Measurements from ENCODE around the gene ERC1. TPM values are rescaled to one million over a fixed set of nuclear protein-coding genes. Genes with fewer than 3 reads are reported as not detected.

Gene ERC1
- total RNA-seq, 5 donors from 2014 or later (not counting 1 experiment from before 2014, with no cell fraction given), result 41.8 to 68.0 (median 46.5) TPM

GRCh38 chr12:1115484-1116231 is 124.6 kb downstream of the ERC1 start:
- no peak for ATAC-seq (replicated peaks in 1 of 4)
- no peak overlapping the region for H3K4me3 Mint-ChIP-seq
- H3K9me3 ChIP-seq, result no peaks in the 10 kb centered on the region
- peaks cover 0 to 1% (median 0%) of the 10 kb centered on the region in 3 donors for H3K4me1 Mint-ChIP-seq
- H3K27me3 ChIP-seq (replicated peaks in 1 of 2; ENCODE audit: control insufficient read depth in 2 of 2, extremely low read depth in 1 of 2, insufficient read depth in 2 of 2, low read length in 1 of 2), result no peaks in the 10 kb centered on the region
- DNase-seq, result no peak
- H3K27ac ChIP-seq (ENCODE audit: low read length), result no peak overlapping the region
- ChIA-PET POLR2A (interaction anchor here in 1 of 2 donors (0.6 kb wide), 1 partner anchor 467 kb away, joined by 4 read pairs; no protein-coding TSS in a partner anchor), CTCF (interaction anchor here in 1 of 2 donors (0.7 to 4.2 kb wide), 2 partner anchors 468 to 538 kb away, joined by 3 to 195 read pairs; no protein-coding TSS in a partner anchor)
- WGBS (ENCODE audit: insufficient coverage), result no CpG with 5 or more reads among the region's 4 CpGs
- peak overlapping the region in 1 of 2 donors; percentile 64 for H3K27ac Mint-ChIP-seq
- peaks cover 5 to 7% of the 10 kb centered on the region in 2 donors for H3K36me3 ChIP-seq (ENCODE audit: control insufficient read depth in 2 of 2, extremely low read depth in 1 of 2, insufficient read depth in 1 of 2, low read length in 1 of 2)
- H3K27me3 Mint-ChIP-seq, result no peaks in the 10 kb centered on the region
- peaks cover 16% of the 10 kb centered on the region for H3K36me3 Mint-ChIP-seq
- H3K4me1 ChIP-seq (ENCODE audit: control insufficient read depth in 1 of 2, extremely low read depth in 1 of 2, insufficient read depth in 2 of 2, low read length in 2 of 2), result no peaks in the 10 kb centered on the region
- H3K4me3 ChIP-seq (ENCODE audit: control insufficient read depth in 1 of 2, extremely low read depth in 1 of 2, low read length in 1 of 2), result no peak overlapping the region
- H3K9me3 Mint-ChIP-seq, result no peaks in the 10 kb centered on the region

GRCh38 chr12:1117371-1117770 is 126.3 kb downstream of the ERC1 start:
- H3K4me1 Mint-ChIP-seq, result peaks cover 4 to 12% (median 5%) of the 10 kb centered on the region in 3 donors
- peaks cover 7% of the 10 kb centered on the region for H3K36me3 Mint-ChIP-seq
- DNase-seq (peak in 1 of 35 experiments; percentile 9), ATAC-seq (replicated peaks in 1 of 4) (no peak)
- Histone ChIP-seq H3K4me3 (ENCODE audit: control insufficient read depth in 1 of 2, extremely low read depth in 1 of 2, low read length in 1 of 2) (no peak overlapping the region), H3K36me3 (ENCODE audit: control insufficient read depth in 2 of 2, extremely low read depth in 1 of 2, insufficient read depth in 1 of 2, low read length in 1 of 2) (no peaks in the 10 kb centered on the region), H3K4me1 (ENCODE audit: control insufficient read depth in 1 of 2, extremely low read depth in 1 of 2, insufficient read depth in 2 of 2, low read length in 2 of 2) (no peaks in the 10 kb centered on the region), H3K27ac (ENCODE audit: low read length) (no peak overlapping the region), H3K27me3 (replicated peaks in 1 of 2; ENCODE audit: control insufficient read depth in 2 of 2, extremely low read depth in 1 of 2, insufficient read depth in 2 of 2, low read length in 1 of 2) (no peaks in the 10 kb centered on the region), H3K9me3 (no peaks in the 10 kb centered on the region)
- no peak overlapping the region for H3K27ac Mint-ChIP-seq
- no peaks in the 10 kb centered on the region for H3K9me3 Mint-ChIP-seq
- no peak overlapping the region for H3K4me3 Mint-ChIP-seq
- POLR2A ChIA-PET, result interaction anchor here (0.6 to 1.9 kb wide), 4 partner anchors 34 to 466 kb away, joined by 3 to 8 read pairs (median 3); no protein-coding TSS in a partner anchor
- CTCF ChIA-PET, result interaction anchor here (0.5 to 4.2 kb wide), 64 partner anchors 8 to 1407 kb away, joined by 3 to 195 read pairs (median 6); no protein-coding TSS in a partner anchor
- no CpG with 5 or more reads among the region's 6 CpGs for WGBS (ENCODE audit: insufficient coverage)
- no peaks in the 10 kb centered on the region for H3K27me3 Mint-ChIP-seq

GRCh38 chr12:1117970-1118563 is 127.0 kb downstream of the ERC1 start:
- ChIA-PET POLR2A (interaction anchor here (0.5 to 1.9 kb wide), 11 partner anchors 35 to 866 kb away, joined by 3 to 11 read pairs (median 4); no protein-coding TSS in a partner anchor), CTCF (interaction anchor here (0.5 to 4.2 kb wide), 80 partner anchors 8 to 1407 kb away, joined by 3 to 195 read pairs (median 5); no protein-coding TSS in a partner anchor)
- Histone ChIP-seq H3K9me3 (no peaks in the 10 kb centered on the region), H3K27me3 (replicated peaks in 1 of 2; ENCODE audit: control insufficient read depth in 2 of 2, extremely low read depth in 1 of 2, insufficient read depth in 2 of 2, low read length in 1 of 2) (no peaks in the 10 kb centered on the region), H3K36me3 (ENCODE audit: control insufficient read depth in 2 of 2, extremely low read depth in 1 of 2, insufficient read depth in 1 of 2, low read length in 1 of 2) (no peaks in the 10 kb centered on the region), H3K27ac (ENCODE audit: low read length) (no peak overlapping the region), H3K4me1 (ENCODE audit: control insufficient read depth in 1 of 2, extremely low read depth in 1 of 2, insufficient read depth in 2 of 2, low read length in 2 of 2) (peaks cover 4% of the 10 kb centered on the region in 2 experiments), H3K4me3 (ENCODE audit: control insufficient read depth in 1 of 2, extremely low read depth in 1 of 2, low read length in 1 of 2) (no peak overlapping the region)
- peaks cover 6% of the 10 kb centered on the region for H3K36me3 Mint-ChIP-seq
- no peaks in the 10 kb centered on the region for H3K9me3 Mint-ChIP-seq
- ATAC-seq (replicated peaks in 1 of 4), result peak in 3 of 4 experiments; percentile 41 to 73 (median 50)
- no peaks in the 10 kb centered on the region for H3K27me3 Mint-ChIP-seq
- WGBS (ENCODE audit: insufficient coverage), result 0% methylated on average over 1 of the region's 5 CpGs
- no peak overlapping the region for H3K27ac Mint-ChIP-seq
- peak; percentile 34 to 87 (median 62) for DNase-seq
- no peak overlapping the region for H3K4me3 Mint-ChIP-seq
- peaks cover 11 to 19% (median 12%) of the 10 kb centered on the region in 3 donors for H3K4me1 Mint-ChIP-seq

GRCh38 chr12:1122786-1123185 is 131.8 kb downstream of the ERC1 start:
- ATAC-seq (replicated peaks in 1 of 4) (peak; percentile 83 to 98 (median 94)), DNase-seq (peak; percentile 18 to 78 (median 61))
- Histone ChIP-seq H3K27ac (ENCODE audit: low read length) (peak overlapping the region; percentile 34), H3K27me3 (replicated peaks in 1 of 2; ENCODE audit: control insufficient read depth in 2 of 2, extremely low read depth in 1 of 2, insufficient read depth in 2 of 2, low read length in 1 of 2) (no peaks in the 10 kb centered on the region), H3K9me3 (no peaks in the 10 kb centered on the region), H3K36me3 (ENCODE audit: control insufficient read depth in 2 of 2, extremely low read depth in 1 of 2, insufficient read depth in 1 of 2, low read length in 1 of 2) (no peaks in the 10 kb centered on the region), H3K4me1 (ENCODE audit: control insufficient read depth in 1 of 2, extremely low read depth in 1 of 2, insufficient read depth in 2 of 2, low read length in 2 of 2) (peaks cover 4 to 9% of the 10 kb centered on the region in 2 experiments), H3K4me3 (ENCODE audit: control insufficient read depth in 1 of 2, extremely low read depth in 1 of 2, low read length in 1 of 2) (no peak overlapping the region)
- WGBS (ENCODE audit: insufficient coverage), result no CpG with 5 or more reads among the region's 3 CpGs
- no peaks in the 10 kb centered on the region for H3K27me3 Mint-ChIP-seq
- H3K27ac Mint-ChIP-seq, result peak overlapping the region; percentile 25 to 61
- H3K4me3 Mint-ChIP-seq, result peak overlapping the region in 1 of 3 donors; percentile 0
- H3K36me3 Mint-ChIP-seq, result peaks cover 8% of the 10 kb centered on the region
- H3K4me1 Mint-ChIP-seq, result peaks cover 25 to 36% (median 27%) of the 10 kb centered on the region in 3 donors
- ChIA-PET POLR2A (no interaction called here), CTCF (interaction anchor here in 1 of 2 donors (0.6 to 1.4 kb wide), 7 partner anchors 21 to 480 kb away, joined by 3 to 6 read pairs (median 3); partner anchors contain the start of gene RAD52)
- H3K9me3 Mint-ChIP-seq, result no peaks in the 10 kb centered on the region

- H3K9me3 ChIP-seq, result no peaks in the 10 kb centered on the region
- peaks cover 7% of the 10 kb centered on the region for H3K36me3 Mint-ChIP-seq
- no peaks in the 10 kb centered on the region for H3K36me3 ChIP-seq (ENCODE audit: control insufficient read depth in 2 of 2, extremely low read depth in 1 of 2, insufficient read depth in 1 of 2, low read length in 1 of 2)
- DNase-seq (peak in 4 of 35 experiments; percentile 3 to 38 (median 4)), ATAC-seq (replicated peaks in 1 of 4) (peak in 3 of 4 experiments; percentile 50 to 69 (median 55))
- no CpG with 5 or more reads among the region's 2 CpGs for WGBS (ENCODE audit: insufficient coverage)
- CTCF ChIA-PET, result interaction anchor here (0.6 to 1.4 kb wide), 4 partner anchors 8 to 462 kb away, joined by 3 to 18 read pairs (median 3); no protein-coding TSS in a partner anchor
- no peaks in the 10 kb centered on the region for H3K27me3 Mint-ChIP-seq
- H3K4me3 Mint-ChIP-seq, result peak overlapping the region in 1 of 3 donors; percentile 2
- peaks cover 49 to 54% (median 49%) of the 10 kb centered on the region in 3 donors for H3K4me1 Mint-ChIP-seq
- no peaks in the 10 kb centered on the region for H3K9me3 Mint-ChIP-seq
- POLR2A ChIA-PET, result no interaction called here
- no peaks in the 10 kb centered on the region for H3K27me3 ChIP-seq (replicated peaks in 1 of 2; ENCODE audit: control insufficient read depth in 2 of 2, extremely low read depth in 1 of 2, insufficient read depth in 2 of 2, low read length in 1 of 2)
- no peak overlapping the region for H3K27ac Mint-ChIP-seq
- peak overlapping the region; percentile 44 for H3K27ac ChIP-seq (ENCODE audit: low read length)
- no peak overlapping the region for H3K4me3 ChIP-seq (ENCODE audit: control insufficient read depth in 1 of 2, extremely low read depth in 1 of 2, low read length in 1 of 2)
- peaks cover 6 to 12% of the 10 kb centered on the region in 2 experiments for H3K4me1 ChIP-seq (ENCODE audit: control insufficient read depth in 1 of 2, extremely low read depth in 1 of 2, insufficient read depth in 2 of 2, low read length in 2 of 2)
These were observed 135.1 kb downstream of the ERC1 start for GRCh38 chr12:1126091-1126490.

GRCh38 chr12:1127021-1127420 is 136.0 kb downstream of the ERC1 start:
- Mint-ChIP-seq H3K36me3 (peaks cover 8% of the 10 kb centered on the region), H3K27me3 (no peaks in the 10 kb centered on the region), H3K4me1 (peaks cover 54 to 55% (median 55%) of the 10 kb centered on the region in 3 donors), H3K27ac (no peak overlapping the region), H3K9me3 (no peaks in the 10 kb centered on the region), H3K4me3 (no peak overlapping the region)
- Histone ChIP-seq H3K4me3 (ENCODE audit: control insufficient read depth in 1 of 2, extremely low read depth in 1 of 2, low read length in 1 of 2) (no peak overlapping the region), H3K4me1 (ENCODE audit: control insufficient read depth in 1 of 2, extremely low read depth in 1 of 2, insufficient read depth in 2 of 2, low read length in 2 of 2) (peaks cover 6 to 15% of the 10 kb centered on the region in 2 experiments), H3K9me3 (no peaks in the 10 kb centered on the region), H3K27ac (ENCODE audit: low read length) (no peak overlapping the region), H3K27me3 (replicated peaks in 1 of 2; ENCODE audit: control insufficient read depth in 2 of 2, extremely low read depth in 1 of 2, insufficient read depth in 2 of 2, low read length in 1 of 2) (no peaks in the 10 kb centered on the region), H3K36me3 (ENCODE audit: control insufficient read depth in 2 of 2, extremely low read depth in 1 of 2, insufficient read depth in 1 of 2, low read length in 1 of 2) (no peaks in the 10 kb centered on the region)
- WGBS (ENCODE audit: insufficient coverage), result no CpG with 5 or more reads among the region's 1 CpG
- ATAC-seq (replicated peaks in 1 of 4), result no peak
- POLR2A ChIA-PET, result no interaction called here
- DNase-seq, result no peak
- CTCF ChIA-PET, result interaction anchor here in 1 of 2 donors (1.4 kb wide), 1 partner anchor 9 kb away, joined by 18 read pairs; no protein-coding TSS in a partner anchor

Measured in T-cell (primary cell).